Caco-2 (cell line): ENCODE data around the gene NR1D1. TPM values are rescaled to one million over a fixed set of nuclear protein-coding genes. Genes with fewer than 3 reads are reported as not detected.

Source experiments
- BruUV-seq: library from RNA; stranded (reverse); fragments of 400-500 nt; replicated peaks from 2 replicates; lab custom pipeline; 2021; lab: Mats Ljungman, UMichigan
- CTCF ChIA-PET: fragments of 300-600 bp; sonication (Branson Sonifier 250); formaldehyde crosslinking; loops from one replicate; lab custom pipeline; 2022; ENCODE audit warnings: antibody characterized with exemption; lab: Charles Lee
- POLR2A ChIA-PET: fragments of 300-600 bp; sonication (Branson Sonifier 250); formaldehyde crosslinking; loops from one replicate; lab custom pipeline; 2022; ENCODE audit warnings: antibody characterized with exemption; lab: Charles Lee
- DNase-seq, 2 experiments: peaks; one replicate each; pipeline versions ENCODE4 v3.0.0 to v3.0.0-alpha.2; 2020 to 2022
- H3K27me3 ChIP-seq: replicated peaks from 2 replicates; pipeline ENCODE4 v1.6.0; 2011; ENCODE audit warnings: low read length; ENCODE audit not compliant: control insufficient read depth, insufficient read depth
- H3K36me3 ChIP-seq: 2 replicates; pipeline ENCODE4 v1.5.1; 2011; ENCODE audit warnings: low read length; ENCODE audit not compliant: control insufficient read depth, insufficient read depth
- H3K4me1 ChIP-seq: fragments of 250-450 bp; sonication (Bioruptor Pico); 2 replicates; pipeline ENCODE4 v1.5.1; 2020; ENCODE audit warnings: mild to moderate bottlenecking
- H3K4me3 ChIP-seq: 2 replicates; pipeline ENCODE4 v1.5.1; 2011; ENCODE audit warnings: low read depth, mild to moderate bottlenecking, control low read depth, low read length
- H3K9me3 ChIP-seq: fragments of 250-450 bp; sonication (Bioruptor Pico); 2 replicates; pipeline ENCODE4 v1.5.1; 2020; ENCODE audit warnings: mild to moderate bottlenecking, moderate library complexity
- H3K27ac Mint-ChIP-seq: one replicate; pipeline ENCODE4 v1.8.0; 2022; ENCODE audit warnings: mixed read lengths; ENCODE audit not compliant: unreplicated experiment
- H3K27me3 Mint-ChIP-seq: one replicate; pipeline ENCODE4 v1.8.0; 2022; ENCODE audit warnings: mixed read lengths; ENCODE audit not compliant: insufficient read depth, unreplicated experiment
- H3K36me3 Mint-ChIP-seq: one replicate; pipeline ENCODE4 v1.8.0; 2022; ENCODE audit warnings: mild to moderate bottlenecking, mixed read lengths; ENCODE audit not compliant: insufficient read depth, unreplicated experiment
- H3K4me1 Mint-ChIP-seq: one replicate; pipeline ENCODE4 v1.8.0; 2022; ENCODE audit warnings: low read depth, mixed read lengths; ENCODE audit not compliant: unreplicated experiment
- H3K4me3 Mint-ChIP-seq: one replicate; pipeline ENCODE4 v1.8.0; 2022; ENCODE audit warnings: mild to moderate bottlenecking, moderate library complexity, mixed read lengths; ENCODE audit not compliant: unreplicated experiment
- H3K9me3 Mint-ChIP-seq: one replicate; pipeline ENCODE4 v1.8.0; 2022; ENCODE audit warnings: mixed read lengths; ENCODE audit not compliant: unreplicated experiment
- intact Hi-C: fragments of 100-400 bp; cut with micrococcal nuclease; formaldehyde crosslinking; loops from one replicate; pipeline ENCODE4 v1.10.0; 2022; ENCODE audit not compliant: unreplicated experiment
- total RNA-seq: library from RNA; stranded (reverse); gene quantifications from 2 replicates; pipeline ENCODE4 v1.2.3, GENCODE V29; 2022
- TF ChIP-seq, protein P1 (sequence below), 2 experiments: fragments of 200-600 bp in 1 of 2; IDR thresholded peaks; 1 replicate in 1 of 2; 2 replicates in 1 of 2; pipeline versions ENCODE4 v1.5.1 to v1.8.0; 2011 to 2022; ENCODE audit warnings: antibody characterized with exemption in 1 of 2, control low read depth in 1 of 2, inconsistent platforms in 1 of 2, low read depth in 1 of 2, low read length in 1 of 2, mild to moderate bottlenecking in 1 of 2, moderate library complexity in 1 of 2; ENCODE audit not compliant: insufficient read depth in 1 of 2, severe bottlenecking in 1 of 2, unreplicated experiment in 1 of 2

Gene NR1D1
- total RNA-seq, 1 experiment from 2014 or later: 8.9 TPM

DNA sequence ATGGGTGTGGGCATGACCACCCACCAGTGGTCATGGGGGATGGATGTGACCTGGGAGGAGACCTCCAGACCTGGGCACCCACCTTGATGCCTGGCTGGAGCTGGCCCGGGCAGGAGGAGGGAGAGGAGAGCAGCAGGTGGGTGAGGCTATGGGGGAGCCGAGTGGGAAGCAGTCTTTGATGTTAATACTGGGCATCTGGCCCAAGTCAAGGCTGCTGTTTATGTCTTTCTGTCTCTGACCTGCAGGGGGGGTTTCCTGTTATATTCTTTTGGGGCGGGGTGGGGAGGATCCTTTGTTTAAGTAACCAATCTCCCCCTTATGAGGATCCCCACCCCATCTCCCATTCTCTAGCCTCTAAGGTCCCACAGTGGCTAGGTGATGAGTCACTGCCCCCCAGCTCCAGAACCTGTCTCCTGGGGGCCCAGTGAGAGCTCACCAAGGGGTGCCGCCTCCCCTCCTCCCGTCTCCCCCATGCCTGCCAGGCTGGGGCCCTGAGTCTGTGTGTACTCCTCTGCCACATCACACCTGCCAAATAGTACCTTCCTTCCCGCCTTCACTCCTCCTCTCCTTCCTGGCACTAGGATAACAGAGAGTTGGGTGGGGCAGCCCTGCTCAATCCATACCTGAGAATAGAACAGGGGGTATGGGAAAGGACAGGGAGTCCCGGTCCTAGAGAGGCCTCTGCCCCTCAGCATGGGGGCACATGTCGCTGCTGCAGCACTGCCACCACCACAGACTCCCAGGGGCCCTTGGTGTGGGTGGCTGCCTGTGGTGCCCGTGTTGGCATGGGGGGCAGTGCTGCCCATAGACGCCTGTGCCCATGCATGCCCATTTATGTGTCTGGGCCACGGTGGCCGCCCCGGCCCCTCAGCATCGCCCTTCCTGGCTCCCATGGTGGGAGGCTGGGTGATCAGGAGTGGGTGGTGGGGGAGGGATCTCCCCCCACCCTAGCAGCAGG, 30.4 kb downstream of the NR1D1 start:
- Mint-ChIP-seq H3K4me1 (peaks cover 50% of the 10 kb centered on the region), H3K36me3 (no peaks in the 10 kb centered on the region), H3K9me3 (no peaks in the 10 kb centered on the region), H3K27me3 (no peaks in the 10 kb centered on the region), H3K27ac (peak overlapping the region; percentile 84), H3K4me3 (peak overlapping the region; percentile 28)
- intact Hi-C loops: no loop called here
- CTCF ChIA-PET: interaction anchor here (0.6 to 1.4 kb wide), 3 partner anchors 16 to 98 kb away, joined by 3 read pairs; partner anchors contain the start of gene MED24
- POLR2A ChIA-PET: no interaction called here
- DNase-seq: no peak
- no peak overlapping the region for H3K4me3 ChIP-seq
- H3K36me3 ChIP-seq: no peaks in the 10 kb centered on the region
- no peaks in the 10 kb centered on the region for H3K27me3 ChIP-seq
- no TSS peak for BruUV-seq
- H3K4me1 ChIP-seq: peaks cover 72% of the 10 kb centered on the region
- TF ChIP-seq, protein P1, sequence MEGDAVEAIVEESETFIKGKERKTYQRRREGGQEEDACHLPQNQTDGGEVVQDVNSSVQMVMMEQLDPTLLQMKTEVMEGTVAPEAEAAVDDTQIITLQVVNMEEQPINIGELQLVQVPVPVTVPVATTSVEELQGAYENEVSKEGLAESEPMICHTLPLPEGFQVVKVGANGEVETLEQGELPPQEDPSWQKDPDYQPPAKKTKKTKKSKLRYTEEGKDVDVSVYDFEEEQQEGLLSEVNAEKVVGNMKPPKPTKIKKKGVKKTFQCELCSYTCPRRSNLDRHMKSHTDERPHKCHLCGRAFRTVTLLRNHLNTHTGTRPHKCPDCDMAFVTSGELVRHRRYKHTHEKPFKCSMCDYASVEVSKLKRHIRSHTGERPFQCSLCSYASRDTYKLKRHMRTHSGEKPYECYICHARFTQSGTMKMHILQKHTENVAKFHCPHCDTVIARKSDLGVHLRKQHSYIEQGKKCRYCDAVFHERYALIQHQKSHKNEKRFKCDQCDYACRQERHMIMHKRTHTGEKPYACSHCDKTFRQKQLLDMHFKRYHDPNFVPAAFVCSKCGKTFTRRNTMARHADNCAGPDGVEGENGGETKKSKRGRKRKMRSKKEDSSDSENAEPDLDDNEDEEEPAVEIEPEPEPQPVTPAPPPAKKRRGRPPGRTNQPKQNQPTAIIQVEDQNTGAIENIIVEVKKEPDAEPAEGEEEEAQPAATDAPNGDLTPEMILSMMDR (IDR thresholded peaks at IDR 0.05; ENCODE audit: insufficient read depth in 1 of 2, low read depth in 1 of 2, low read length in 1 of 2, severe bottlenecking in 1 of 2, unreplicated experiment in 1 of 2): peak in 1 of 2 experiments; percentile 23
- no peaks in the 10 kb centered on the region for H3K9me3 ChIP-seq

DNA sequence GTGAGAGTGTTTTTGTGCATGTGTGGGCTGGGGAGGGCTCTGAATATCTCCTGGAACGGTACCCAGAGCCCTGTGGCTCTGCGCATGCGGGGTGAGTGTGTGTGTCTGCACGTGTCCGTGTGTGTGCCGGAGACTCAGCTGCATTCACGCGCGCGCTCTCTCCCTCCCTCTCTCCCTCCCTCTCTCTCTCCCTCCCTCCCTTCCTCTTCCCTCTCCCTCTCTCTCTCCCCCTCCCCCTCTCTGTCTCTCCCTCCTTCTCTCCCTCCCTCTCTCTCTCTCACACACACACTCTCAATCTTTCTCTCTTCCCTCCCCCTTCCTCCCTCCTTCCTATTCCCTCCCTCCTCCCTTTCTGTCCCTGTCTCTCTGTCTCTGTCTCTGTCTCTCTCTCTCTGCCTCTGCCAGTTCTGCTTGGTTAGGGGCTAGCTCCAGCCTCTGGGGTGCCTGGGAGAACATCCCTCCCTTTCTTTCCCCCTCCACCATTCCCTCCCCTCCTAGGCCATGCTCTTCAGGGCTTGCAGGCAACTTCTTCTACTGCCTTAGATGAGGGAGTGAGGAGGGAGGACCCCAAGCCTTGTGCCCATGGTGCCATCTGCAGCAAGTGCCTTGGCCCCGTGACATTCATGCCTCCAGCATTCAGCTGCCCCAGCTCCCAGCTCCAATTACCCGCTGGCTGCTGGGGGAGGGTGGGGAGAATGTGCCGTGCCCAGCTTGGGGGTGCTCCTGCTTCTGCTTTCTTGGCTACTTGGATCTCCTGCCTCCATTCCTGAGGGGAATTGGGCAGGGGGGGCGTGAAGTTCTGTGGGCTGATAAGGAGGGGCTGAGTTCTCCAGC, 31.3 kb downstream of the NR1D1 start:
- POLR2A ChIA-PET: no interaction called here

More for the DNA sequence above, 31.3 kb downstream of the NR1D1 start:
- H3K4me3 ChIP-seq: no peak overlapping the region
- DNase-seq: no peak
- H3K4me1 ChIP-seq: peaks cover 80% of the 10 kb centered on the region
- TF ChIP-seq, protein P1 (IDR thresholded peaks at IDR 0.05; ENCODE audit: insufficient read depth in 1 of 2, low read depth in 1 of 2, low read length in 1 of 2, severe bottlenecking in 1 of 2, unreplicated experiment in 1 of 2): no peak
- H3K36me3 Mint-ChIP-seq: peaks cover under 1% of the 10 kb centered on the region
- intact Hi-C loops: no loop called here
- no peaks in the 10 kb centered on the region for H3K27me3 ChIP-seq
- no peaks in the 10 kb centered on the region for H3K9me3 ChIP-seq
- peak overlapping the region; percentile 84 for H3K27ac Mint-ChIP-seq
- H3K9me3 Mint-ChIP-seq: no peaks in the 10 kb centered on the region
- H3K36me3 ChIP-seq: no peaks in the 10 kb centered on the region
- BruUV-seq: no TSS peak
- no peak overlapping the region for H3K4me3 Mint-ChIP-seq
- peaks cover 58% of the 10 kb centered on the region for H3K4me1 Mint-ChIP-seq
- CTCF ChIA-PET: interaction anchor here (1.0 kb wide), 1 partner anchor 15 kb away, joined by 3 read pairs; the partner anchor contains the start of gene MED24
- H3K27me3 Mint-ChIP-seq: no peaks in the 10 kb centered on the region
